Measurements from ENCODE around the gene AQP12B.

- TF ChIP-seq CTCF (IDR thresholded peaks at IDR 0.05; ENCODE audit: poor library complexity, severe bottlenecking) = no peak
- no peak for TF ChIP-seq POLR2AphosphoS5 (IDR thresholded peaks at IDR 0.05)
- no peak for TF ChIP-seq RAD21 (conservative IDR thresholded peaks at IDR 0.05)
- TF ChIP-seq EP300 (conservative IDR thresholded peaks at IDR 0.05; ENCODE audit: poor library complexity, severe bottlenecking) = no peak
- TF ChIP-seq TAF1 (IDR thresholded peaks at IDR 0.05; ENCODE audit: low read depth) = no peak
- no peak for TF ChIP-seq EZH2 (IDR thresholded peaks at IDR 0.05; ENCODE audit: borderline replicate concordance, insufficient read depth, low read length, poor library complexity, severe bottlenecking)
Measured at GRCh38 chr2:240720686-240721595, 38.3 kb upstream of the AQP12B start.
